Spleen (tissue), 7 donors: ENCODE data around the gene KCTD4.

ENCODE experiments used
- CTCF ChIP-seq, 11 experiments: fragments of 200-600 bp in 7 of 11; fragments of 450-650 bp in 4 of 11; sonication (generic) in 4 of 11; IDR thresholded peaks in 8 of 11; conservative IDR thresholded peaks in 3 of 11; 1 replicate in 7 of 11; 2 replicates in 4 of 11; pipeline versions ENCODE4 v1.4.0 to v1.8.0; 2016 to 2021; ENCODE audit warnings: antibody characterized with exemption in 11 of 11, inconsistent platforms in 4 of 11, mild to moderate bottlenecking in 1 of 11
- POLR2A ChIP-seq, 3 donors: fragments of 450-650 bp; IDR thresholded peaks; one replicate each; pipeline ENCODE4 v1.5.1; 2017; ENCODE audit warnings: antibody characterized with exemption in 3 of 3, mild to moderate bottlenecking in 1 of 3
- donor health status: DM: no; HTN: no; CAD: no; lungs with moderate emphysema.
- donor health status: DM: no; HTN: no; CAD: no.
- donor health status: DM: no; HTN: no; CAD: no.

- TF ChIP-seq CTCF (IDR thresholded peaks at IDR 0.05 in 8 of 11, conservative IDR thresholded peaks at IDR 0.05 in 3 of 11) = no peak
- TF ChIP-seq POLR2A (IDR thresholded peaks at IDR 0.05) = no peak
Measured at GRCh38 chr13:45195421-45195820, 5.4 kb downstream of the KCTD4 start.
